Activated CD4-positive, alpha-beta T cell treated with anti-CD3 and anti-CD28 coated beads for 36 hours (primary cell): ENCODE results near the gene HSD17B11. TPM values are rescaled to one million over a fixed set of nuclear protein-coding genes. Genes with fewer than 3 reads are reported as not detected.
"Not testable (repeated sequence)": the region's sequence is repeated elsewhere in the genome, so short reads cannot be mapped to it uniquely, and the experiment has no call there.

Experiments used
- ATAC-seq: fragments of 200-7000 bp; cut with Tn5 transposase; one replicate; pipeline ENCODE4 v1.10.0; 2021; ENCODE audit warnings: mild to moderate bottlenecking, moderate library complexity
- CTCF ChIA-PET: fragments of 350-600 bp; sonication (Branson Sonifier 250); formaldehyde crosslinking; loops from one replicate; lab custom pipeline; 2021; ENCODE audit warnings: antibody characterized with exemption; lab: Charles Lee
- POLR2A ChIA-PET: fragments of 350-600 bp; sonication (Branson Sonifier 250); formaldehyde crosslinking; loops from one replicate; lab custom pipeline; 2021; ENCODE audit warnings: antibody characterized with exemption, inconsistent platforms; lab: Charles Lee
- DNase-seq: peaks from one replicate; pipeline ENCODE4 v3.0.0-alpha.2; 2020
- H3K27ac Mint-ChIP-seq: one replicate; pipeline ENCODE4 v1.8.0; 2021; ENCODE audit warnings: mixed read lengths
- H3K27me3 Mint-ChIP-seq: one replicate; pipeline ENCODE4 v1.8.0; 2021; ENCODE audit warnings: mixed read lengths
- H3K36me3 Mint-ChIP-seq: one replicate; pipeline ENCODE4 v1.8.0; 2021; ENCODE audit warnings: low read depth, mixed read lengths
- H3K4me1 Mint-ChIP-seq: one replicate; pipeline ENCODE4 v1.8.0; 2021; ENCODE audit warnings: mixed read lengths
- H3K4me3 Mint-ChIP-seq: one replicate; pipeline ENCODE4 v1.8.0; 2021; ENCODE audit warnings: mild to moderate bottlenecking, moderate library complexity, mixed read lengths
- H3K9me3 Mint-ChIP-seq: one replicate; pipeline ENCODE4 v1.8.0; 2021; ENCODE audit warnings: low read depth, mixed read lengths
- intact Hi-C, 2 experiments: fragments of 100-400 bp; cut with DNase I in 1 of 2; cut with micrococcal nuclease in 1 of 2; formaldehyde crosslinking; loops; one replicate each; pipeline versions ENCODE4 v1.14.2 to v1.15.1; 2022 to 2024; cut with DNase I, micrococcal nuclease
- total RNA-seq, 2 experiments: library from RNA; stranded (reverse); gene quantifications; one replicate each; pipeline ENCODE4 v1.2.3, GENCODE V29; 2021

The HSD17B11 gene
- total RNA-seq, 2 experiments from 2014 or later, result 12.0 to 14.9 TPM

DNA sequence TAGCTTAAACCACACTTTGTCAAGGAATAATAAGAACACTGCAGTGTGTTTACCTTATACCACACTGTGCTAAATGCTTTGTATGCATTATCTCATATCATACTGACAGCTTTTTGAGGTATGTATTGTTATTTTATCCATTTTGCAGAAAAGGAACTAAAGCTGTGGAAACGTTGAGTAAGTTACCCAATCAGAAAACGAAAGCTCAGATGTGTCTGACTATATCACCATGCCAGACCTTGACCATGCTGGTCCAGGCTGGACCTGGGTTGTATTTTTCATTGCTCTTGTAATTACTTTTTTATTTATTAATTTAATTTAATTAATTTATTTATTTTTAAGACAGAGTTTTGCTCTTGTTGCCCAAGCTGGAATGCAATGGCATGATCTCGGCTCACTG lies 2.1 kb downstream of the HSD17B11 start:
- ChIA-PET CTCF (interaction anchor here (0.6 to 1.2 kb wide), 5 partner anchors 9 to 83 kb away, joined by 3 read pairs; no protein-coding TSS in a partner anchor), POLR2A (no interaction called here)
- peaks cover 46% of the 10 kb centered on the region for H3K4me1 Mint-ChIP-seq
- peaks cover 4% of the 10 kb centered on the region for H3K9me3 Mint-ChIP-seq
- H3K27me3 Mint-ChIP-seq, result no peaks in the 10 kb centered on the region
- DNase-seq, result no peak
- intact Hi-C loops, result no loop called here
- no peak for ATAC-seq
- peak overlapping the region; percentile 78 for H3K4me3 Mint-ChIP-seq
- no peak overlapping the region for H3K27ac Mint-ChIP-seq
- H3K36me3 Mint-ChIP-seq, result peaks cover 8% of the 10 kb centered on the region

DNA sequence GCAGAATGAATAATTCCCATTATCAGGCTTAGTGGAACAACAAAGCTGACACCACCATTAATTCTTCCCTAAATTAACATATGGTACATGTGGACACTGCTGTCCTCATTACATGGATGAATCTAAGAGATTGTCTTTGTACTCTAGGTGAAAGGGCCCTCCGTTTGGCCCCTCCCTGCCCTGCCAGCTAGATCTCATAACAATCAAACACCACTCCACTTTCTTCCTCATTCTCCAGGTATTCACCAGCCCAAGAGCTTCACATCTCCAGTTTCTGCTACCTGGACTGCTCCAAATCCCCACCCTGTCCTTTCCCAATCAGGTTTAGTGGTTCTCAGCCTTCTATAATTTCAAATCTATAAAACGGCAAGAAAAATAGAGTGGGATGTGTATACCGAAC lies 3.8 kb downstream of the HSD17B11 start:
- CTCF ChIA-PET, result no interaction called here
- Mint-ChIP-seq H3K4me1 (peaks cover 52% of the 10 kb centered on the region), H3K4me3 (no peak overlapping the region), H3K27me3 (no peaks in the 10 kb centered on the region), H3K36me3 (peaks cover 8% of the 10 kb centered on the region), H3K27ac (no peak overlapping the region), H3K9me3 (peaks cover 4% of the 10 kb centered on the region)
- POLR2A ChIA-PET, result no interaction called here
- intact Hi-C loops, result no loop called here
- no peak for DNase-seq
- no peak for ATAC-seq

DNA sequence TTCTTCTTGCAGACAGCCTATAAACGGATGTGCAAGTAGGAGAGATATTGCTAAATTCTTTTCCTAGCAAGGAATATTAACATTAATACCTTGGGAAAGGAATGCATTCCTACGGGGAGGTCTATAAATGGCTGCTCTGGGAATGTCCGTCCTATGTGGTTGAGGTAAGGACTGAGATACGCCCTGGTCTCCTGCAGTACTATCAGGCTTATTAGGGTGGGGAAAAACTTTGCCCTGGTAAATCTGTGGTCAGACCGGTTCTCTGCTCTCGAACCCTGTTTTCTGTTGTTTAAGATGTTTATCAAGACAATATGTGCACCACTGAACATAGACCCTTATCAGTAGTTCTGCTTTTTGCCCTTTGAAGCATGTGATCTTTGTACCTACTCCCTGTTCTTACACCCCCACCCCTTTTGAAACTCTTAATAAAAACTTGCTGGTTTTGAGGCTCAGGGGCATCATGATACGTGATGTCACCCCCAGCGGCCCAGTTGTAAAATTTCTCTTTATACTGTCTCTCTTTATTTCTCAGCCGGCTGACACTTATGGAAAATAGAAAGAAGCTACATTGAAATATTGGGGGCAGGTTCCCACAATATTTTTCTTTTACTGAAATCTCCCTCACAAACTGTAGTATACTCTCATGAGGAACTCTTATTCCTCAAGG lies 6.4 kb downstream of the HSD17B11 start:
- peaks cover 40% of the 10 kb centered on the region for H3K4me1 Mint-ChIP-seq

DNA sequence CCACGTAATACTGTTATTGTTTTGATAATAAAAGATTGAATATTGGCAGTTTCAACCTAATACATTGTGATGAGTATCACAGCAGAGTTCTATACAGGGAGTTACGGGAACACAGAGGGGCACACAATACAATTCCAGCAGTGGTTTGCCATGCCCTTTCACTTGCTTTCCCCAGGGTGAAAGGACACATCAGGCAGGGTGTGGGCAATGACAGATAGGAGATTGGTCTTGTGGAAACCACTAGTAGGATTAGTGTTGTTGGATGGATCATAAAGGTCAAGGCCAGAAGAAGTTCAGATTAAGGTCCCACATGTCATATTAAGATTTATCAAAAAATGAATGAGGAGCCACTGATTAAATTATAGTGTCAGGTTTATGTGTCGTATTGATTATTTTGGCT lies 8.1 kb downstream of the HSD17B11 start:
- H3K27ac Mint-ChIP-seq, result no peak overlapping the region
- ChIA-PET POLR2A (no interaction called here), CTCF (no interaction called here)
- intact Hi-C loops, result no loop called here
- DNase-seq (no peak), ATAC-seq (no peak)
- no peak overlapping the region for H3K4me3 Mint-ChIP-seq
- H3K4me1 Mint-ChIP-seq, result peaks cover 28% of the 10 kb centered on the region
- H3K27me3 Mint-ChIP-seq, result no peaks in the 10 kb centered on the region
- H3K9me3 Mint-ChIP-seq, result peaks cover 4% of the 10 kb centered on the region
- peaks cover 13% of the 10 kb centered on the region for H3K36me3 Mint-ChIP-seq

More for the DNA sequence above, 6.4 kb downstream of the HSD17B11 start:
- POLR2A ChIA-PET, DNase-seq, ATAC-seq, H3K27ac Mint-ChIP-seq, H3K9me3 Mint-ChIP-seq, H3K4me3 Mint-ChIP-seq, CTCF ChIA-PET, intact Hi-C loops, H3K27me3 Mint-ChIP-seq: not testable (repeated sequence)
- H3K36me3 Mint-ChIP-seq, result peaks cover 13% of the 10 kb centered on the region

DNA sequence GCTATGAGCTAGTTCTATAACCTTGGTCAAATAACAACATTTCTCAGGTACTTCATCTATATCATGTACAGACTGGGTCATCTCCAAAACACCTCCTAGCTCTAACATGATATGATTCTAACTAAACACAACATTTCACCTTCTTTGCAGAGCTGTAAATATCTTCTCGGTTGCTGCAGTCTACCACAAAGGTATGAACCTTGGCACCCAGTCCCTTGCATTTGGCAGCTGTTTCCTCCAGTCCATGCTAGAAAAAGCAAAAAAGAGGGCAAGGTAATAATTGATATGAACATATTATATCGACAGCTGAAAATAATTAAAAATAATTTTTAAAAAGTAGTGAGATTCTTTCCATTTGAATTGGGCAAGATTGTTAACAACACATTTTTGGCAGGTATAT lies 8.9 kb downstream of the HSD17B11 start:
- DNase-seq (no peak), ATAC-seq (no peak)
- ChIA-PET POLR2A (interaction anchor here (0.7 kb wide), 1 partner anchor 34 kb away, joined by 3 read pairs; no protein-coding TSS in a partner anchor), CTCF (interaction anchor here (0.9 to 1.3 kb wide), 3 partner anchors 12 to 83 kb away, joined by 3 to 6 read pairs (median 3); no protein-coding TSS in a partner anchor)
- H3K9me3 Mint-ChIP-seq, result peaks cover under 1% of the 10 kb centered on the region
- H3K36me3 Mint-ChIP-seq, result peaks cover 7% of the 10 kb centered on the region
- H3K27me3 Mint-ChIP-seq, result no peaks in the 10 kb centered on the region
- no peak overlapping the region for H3K4me3 Mint-ChIP-seq
- intact Hi-C loops, result no loop called here
- H3K27ac Mint-ChIP-seq, result no peak overlapping the region
- H3K4me1 Mint-ChIP-seq, result peaks cover 21% of the 10 kb centered on the region

DNA sequence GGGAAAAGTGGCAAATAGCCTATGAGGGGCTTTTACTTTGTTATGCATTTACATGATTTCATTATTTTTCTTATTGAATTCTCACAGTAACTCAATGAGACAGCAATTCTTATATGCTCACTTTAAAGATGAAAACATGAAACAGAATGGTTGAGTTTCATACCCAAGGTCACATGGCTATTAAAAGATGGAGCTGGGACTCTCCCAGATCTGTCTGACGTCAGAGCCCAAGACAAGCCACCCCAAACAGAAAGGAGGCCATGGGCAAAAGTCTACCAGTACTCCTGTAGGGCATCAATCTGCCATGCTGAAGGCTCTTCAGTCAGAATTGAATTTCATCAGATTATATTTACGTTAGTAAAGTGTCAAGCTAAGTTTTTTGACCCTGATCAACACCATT lies 13.2 kb downstream of the HSD17B11 start:
- no peaks in the 10 kb centered on the region for H3K27me3 Mint-ChIP-seq
- no peaks in the 10 kb centered on the region for H3K9me3 Mint-ChIP-seq
- no peak for DNase-seq
- ChIA-PET POLR2A (no interaction called here), CTCF (interaction anchor here (0.5 kb wide), 1 partner anchor 881 kb away, joined by 3 read pairs; no protein-coding TSS in a partner anchor)
- ATAC-seq, result no peak
- peaks cover 7% of the 10 kb centered on the region for H3K36me3 Mint-ChIP-seq
- no peak overlapping the region for H3K27ac Mint-ChIP-seq
- intact Hi-C loops, result no loop called here
- H3K4me1 Mint-ChIP-seq, result no peaks in the 10 kb centered on the region
- no peak overlapping the region for H3K4me3 Mint-ChIP-seq

DNA sequence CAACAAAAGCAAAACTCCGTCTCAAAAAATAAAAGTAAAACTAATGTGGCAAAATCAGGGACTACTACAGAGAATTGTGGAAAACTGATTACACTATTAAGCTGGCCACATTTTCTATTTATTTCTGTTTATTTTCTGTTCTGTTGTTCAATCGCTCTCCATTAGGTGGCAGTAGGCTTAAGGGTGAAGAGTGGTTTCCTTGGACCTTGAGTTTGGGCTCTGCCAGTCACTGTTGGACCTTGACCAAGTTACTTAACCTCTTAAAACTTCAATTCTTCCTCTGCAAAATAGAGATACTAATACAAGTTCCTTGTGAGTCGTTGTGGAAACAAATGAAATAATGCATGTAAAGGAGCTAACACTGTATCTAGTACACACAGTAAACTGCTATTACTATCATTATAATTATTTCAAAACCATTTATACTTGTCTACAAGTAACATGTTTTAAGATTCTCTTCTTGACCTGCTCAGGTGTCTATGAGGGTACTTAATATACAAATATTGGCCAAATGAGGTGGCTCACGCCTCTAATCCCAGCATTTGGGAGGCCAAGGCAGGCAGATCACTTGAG lies 15.2 kb downstream of the HSD17B11 start:
- Mint-ChIP-seq H3K4me3 (no peak overlapping the region), H3K27me3 (no peaks in the 10 kb centered on the region), H3K27ac (no peak overlapping the region), H3K9me3 (no peaks in the 10 kb centered on the region), H3K4me1 (no peaks in the 10 kb centered on the region), H3K36me3 (peaks cover 13% of the 10 kb centered on the region)
- ChIA-PET POLR2A (no interaction called here), CTCF (interaction anchor here (1.3 to 1.5 kb wide), 2 partner anchors 18 to 91 kb away, joined by 4 read pairs; no protein-coding TSS in a partner anchor)
- DNase-seq, result no peak
- ATAC-seq, result no peak
- intact Hi-C loops, result no loop called here

DNA sequence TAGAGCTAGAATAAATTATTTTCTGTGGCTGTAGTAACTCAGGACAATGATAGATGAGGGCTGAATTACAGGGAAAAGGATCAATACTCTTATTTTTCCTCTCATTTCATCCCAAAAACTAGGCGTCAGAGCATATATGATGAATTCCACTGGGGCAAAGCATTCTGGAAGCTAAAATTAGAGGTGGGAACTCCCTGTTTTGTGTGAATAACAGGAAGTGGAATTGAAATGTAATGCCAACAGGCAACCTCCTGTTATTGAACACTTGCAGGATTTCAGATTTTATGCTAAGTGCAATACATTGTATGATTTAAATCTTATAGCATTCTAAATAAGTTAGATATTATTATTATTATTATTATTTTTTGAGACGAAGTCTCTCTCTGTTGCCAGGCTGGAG lies 20.9 kb downstream of the HSD17B11 start:
- ChIA-PET POLR2A (no interaction called here), CTCF (interaction anchor here (1.3 to 1.5 kb wide), 4 partner anchors 12 to 23 kb away, joined by 4 to 6 read pairs (median 4); partner anchors contain the start of gene HSD17B11)
- peaks cover 22% of the 10 kb centered on the region for H3K36me3 Mint-ChIP-seq
- intact Hi-C loops, result no loop called here
- H3K9me3 Mint-ChIP-seq, result no peaks in the 10 kb centered on the region
- ATAC-seq (no peak), DNase-seq (no peak)
- no peaks in the 10 kb centered on the region for H3K27me3 Mint-ChIP-seq
- H3K27ac Mint-ChIP-seq, result no peak overlapping the region
- H3K4me3 Mint-ChIP-seq, result no peak overlapping the region
- no peaks in the 10 kb centered on the region for H3K4me1 Mint-ChIP-seq

DNA sequence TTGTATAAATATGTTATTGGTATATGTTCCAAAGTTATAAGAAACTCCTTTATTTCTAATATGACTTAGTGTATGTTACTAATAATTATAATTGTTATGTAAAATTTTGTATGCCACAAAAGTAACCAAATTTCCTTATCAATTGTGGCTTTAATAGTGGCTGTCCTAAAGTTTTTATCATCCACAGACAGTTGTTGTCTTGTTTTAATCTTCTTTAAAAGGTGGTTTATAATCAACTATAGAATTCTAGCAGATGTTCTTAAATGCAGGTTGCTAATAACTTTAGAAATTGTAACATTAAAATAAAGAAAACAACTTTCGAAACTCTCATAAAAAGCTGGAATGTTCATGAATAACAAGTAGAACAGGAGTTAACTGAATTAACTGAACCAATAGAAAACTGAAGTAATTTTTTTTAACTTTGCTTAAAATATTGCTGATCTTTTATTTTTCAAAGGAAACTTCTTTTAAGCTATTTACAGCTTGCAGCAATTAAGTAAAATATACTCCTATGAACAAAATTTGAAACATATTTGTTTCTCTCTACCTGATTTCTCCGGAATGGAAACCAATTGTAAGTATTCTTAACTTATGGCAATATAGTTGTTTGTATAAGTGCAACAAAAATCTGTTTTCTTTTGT lies 24.3 kb downstream of the HSD17B11 start:
- DNase-seq, result no peak
- Mint-ChIP-seq H3K4me3 (no peak overlapping the region), H3K4me1 (no peaks in the 10 kb centered on the region), H3K9me3 (no peaks in the 10 kb centered on the region), H3K27me3 (no peaks in the 10 kb centered on the region), H3K36me3 (peaks cover 20% of the 10 kb centered on the region), H3K27ac (no peak overlapping the region)
- intact Hi-C loops, result no loop called here
- ChIA-PET CTCF (no interaction called here), POLR2A (no interaction called here)
- ATAC-seq, result no peak

DNA sequence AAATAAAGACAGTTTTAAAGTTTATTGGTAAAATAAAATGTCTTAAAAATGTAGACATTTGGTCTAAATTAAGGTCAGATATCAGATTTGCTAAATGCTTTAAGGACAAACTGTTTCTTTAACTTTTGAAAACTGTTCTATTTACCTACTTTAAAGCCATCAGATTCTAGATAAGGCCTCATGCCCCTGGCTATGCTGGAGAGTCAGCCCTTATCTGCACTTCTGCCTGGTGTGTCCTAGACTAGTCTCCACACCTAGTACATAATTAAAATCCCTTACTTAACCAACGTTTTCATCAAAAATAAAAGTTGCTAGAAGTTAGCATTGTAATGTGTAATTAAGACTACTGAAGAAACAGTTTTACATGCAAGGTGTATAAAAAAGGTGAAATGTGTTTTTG lies 25.6 kb downstream of the HSD17B11 start:
- intact Hi-C loops, result no loop called here
- Mint-ChIP-seq H3K36me3 (peaks cover 14% of the 10 kb centered on the region), H3K27me3 (no peaks in the 10 kb centered on the region), H3K9me3 (no peaks in the 10 kb centered on the region), H3K4me1 (no peaks in the 10 kb centered on the region), H3K27ac (no peak overlapping the region), H3K4me3 (no peak overlapping the region)
- CTCF ChIA-PET, result no interaction called here
- POLR2A ChIA-PET, result no interaction called here
- ATAC-seq (no peak), DNase-seq (no peak)

DNA sequence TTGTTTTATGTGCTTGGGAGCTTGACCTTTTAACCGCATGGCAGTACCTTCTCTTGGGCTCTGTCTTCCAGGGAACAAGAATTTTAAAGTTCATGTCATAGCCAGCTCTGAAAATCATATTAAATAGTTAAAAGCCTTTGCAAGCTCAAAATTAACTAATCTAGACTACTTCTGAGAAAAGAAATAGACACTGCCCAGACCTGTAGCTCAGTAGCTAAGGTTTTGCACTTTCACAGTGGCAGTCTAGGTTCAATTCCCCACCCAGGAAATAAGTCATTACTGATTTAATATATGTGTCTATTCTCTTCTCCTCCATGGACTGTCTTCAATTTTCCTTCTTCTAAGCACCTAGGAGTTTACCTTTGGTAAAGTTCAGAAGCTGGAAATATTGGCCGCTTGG lies 27.4 kb downstream of the HSD17B11 start:
- ATAC-seq (no peak), DNase-seq (no peak)
- Mint-ChIP-seq H3K36me3 (peaks cover 13% of the 10 kb centered on the region), H3K27me3 (no peaks in the 10 kb centered on the region), H3K27ac (no peak overlapping the region), H3K4me3 (no peak overlapping the region), H3K4me1 (no peaks in the 10 kb centered on the region), H3K9me3 (no peaks in the 10 kb centered on the region)
- ChIA-PET POLR2A (interaction anchor here (0.6 kb wide), 1 partner anchor 646 kb away, joined by 13 read pairs; no protein-coding TSS in a partner anchor), CTCF (interaction anchor here (0.8 to 1.7 kb wide), 6 partner anchors 10 to 486 kb away, joined by 3 to 9 read pairs (median 4); no protein-coding TSS in a partner anchor)
- intact Hi-C loops, result no loop called here
